ENCODE measurements around the gene ALCAM. TPM values are rescaled to one million over a fixed set of nuclear protein-coding genes. Genes with fewer than 3 reads are reported as not detected.

ALCAM gene
- total RNA-seq, 1 donor from 2014 or later = 26.1 TPM

GRCh38 chr3:105608623-105609022 lies 241.9 kb downstream of the ALCAM start:
- Histone ChIP-seq H3K9me3 (no peaks in the 10 kb centered on the region), H3K36me3 (no peaks in the 10 kb centered on the region), H3K27me3 (no peaks in the 10 kb centered on the region), H3K27ac (no peak overlapping the region), H3K4me1 (no peaks in the 10 kb centered on the region), H3K4me3 (no peak overlapping the region)
- DNase-seq (ENCODE audit: low spot score in 2 of 2) = no peak
- no peak for TF ChIP-seq CTCF (IDR thresholded peaks at IDR 0.05)
- intact Hi-C loops (cut with DNase I) = no loop called here

GRCh38 chr3:105610473-105610872 lies 243.8 kb downstream of the ALCAM start:
- intact Hi-C loops (cut with DNase I) = no loop called here
- Histone ChIP-seq H3K27me3 (no peaks in the 10 kb centered on the region), H3K4me1 (no peaks in the 10 kb centered on the region), H3K27ac (no peak overlapping the region), H3K9me3 (no peaks in the 10 kb centered on the region), H3K4me3 (no peak overlapping the region), H3K36me3 (no peaks in the 10 kb centered on the region)
- no peak for TF ChIP-seq CTCF (IDR thresholded peaks at IDR 0.05)
- no peak for DNase-seq (ENCODE audit: low spot score in 2 of 2)

GRCh38 chr3:105611304-105612192 lies 244.8 kb downstream of the ALCAM start:
- no peak overlapping the region for H3K27ac ChIP-seq
- no peak for DNase-seq (ENCODE audit: low spot score in 2 of 2)
- no peaks in the 10 kb centered on the region for H3K36me3 ChIP-seq
- H3K4me1 ChIP-seq = no peaks in the 10 kb centered on the region
- intact Hi-C loops (cut with DNase I) = no loop called here
- no peaks in the 10 kb centered on the region for H3K9me3 ChIP-seq
- H3K4me3 ChIP-seq = no peak overlapping the region
- no peaks in the 10 kb centered on the region for H3K27me3 ChIP-seq
- no peak for TF ChIP-seq CTCF (IDR thresholded peaks at IDR 0.05)

- Histone ChIP-seq H3K9me3 (no peaks in the 10 kb centered on the region), H3K27me3 (no peaks in the 10 kb centered on the region), H3K4me1 (no peaks in the 10 kb centered on the region), H3K36me3 (no peaks in the 10 kb centered on the region), H3K4me3 (no peak overlapping the region), H3K27ac (no peak overlapping the region)
- TF ChIP-seq CTCF (IDR thresholded peaks at IDR 0.05) = no peak
- intact Hi-C loops (cut with DNase I) = no loop called here
- DNase-seq (ENCODE audit: low spot score in 2 of 2) = no peak
These were observed 246.4 kb downstream of the ALCAM start for GRCh38 chr3:105613120-105613519.

GRCh38 chr3:105614288-105615030 lies 247.8 kb downstream of the ALCAM start:
- no peak for DNase-seq (ENCODE audit: low spot score in 2 of 2)
- Histone ChIP-seq H3K36me3 (no peaks in the 10 kb centered on the region), H3K4me1 (no peaks in the 10 kb centered on the region), H3K27ac (no peak overlapping the region), H3K9me3 (no peaks in the 10 kb centered on the region), H3K27me3 (no peaks in the 10 kb centered on the region), H3K4me3 (no peak overlapping the region)
- no peak for TF ChIP-seq CTCF (IDR thresholded peaks at IDR 0.05)
- intact Hi-C loops (cut with DNase I) = no loop called here
